K562 (cell line): Measurements from ENCODE around the gene PDE12. TPM values are rescaled to one million over a fixed set of nuclear protein-coding genes. Genes with fewer than 3 reads are reported as not detected.

ENCODE experiments used
- AFF4 ChIP-seq: sonication (generic); formaldehyde crosslinking; IDR thresholded peaks from 2 replicates; pipeline ENCODE4 v1.8.0; 2023; ENCODE audit warnings: mild to moderate bottlenecking, missing genetic modification reagents
- CHD1 ChIP-seq: fragments of 200-600 bp; sonication (generic); IDR thresholded peaks from one replicate; pipeline ENCODE4 v1.6.1; 2012; ENCODE audit warnings: mild to moderate bottlenecking, moderate library complexity, low read length, inconsistent platforms
- HDAC1 ChIP-seq, 2 experiments: fragments of 450-650 bp; IDR thresholded peaks; 2 replicates each; pipeline ENCODE4 v1.6.1; 2016 to 2017; ENCODE audit warnings: inconsistent platforms in 1 of 2, mild to moderate bottlenecking in 1 of 2, moderate library complexity in 1 of 2
- L3MBTL2 ChIP-seq: fragments of 450-650 bp; IDR thresholded peaks from 2 replicates; pipeline ENCODE4 v1.6.1; 2016; ENCODE audit warnings: mild to moderate bottlenecking, moderate library complexity
- NCOA6 ChIP-seq: fragments of 450-650 bp; IDR thresholded peaks from 2 replicates; pipeline ENCODE4 v1.6.1; 2017; ENCODE audit warnings: mild to moderate bottlenecking
- PURB ChIP-seq: sonication (generic); formaldehyde crosslinking; IDR thresholded peaks from 2 replicates; pipeline ENCODE4 v1.9.0; 2021; ENCODE audit warnings: low read depth, mild to moderate bottlenecking, missing genetic modification reagents
- SNAPC5 ChIP-seq: fragments of 250-450 bp; sonication (Bioruptor Pico); IDR thresholded peaks from 2 replicates; pipeline ENCODE4 v1.8.0; 2021; ENCODE audit warnings: moderate library complexity, mild to moderate bottlenecking, inconsistent platforms
- TSHZ1 ChIP-seq: fragments of 250-450 bp; sonication (Bioruptor Pico); IDR thresholded peaks from 2 replicates; pipeline ENCODE4 v1.4.0; 2020; ENCODE audit warnings: mild to moderate bottlenecking, moderate library complexity
- ZBTB26 ChIP-seq: fragments of 450-650 bp; formaldehyde crosslinking; IDR thresholded peaks from 2 replicates; pipeline ENCODE4 v1.4.0; 2022; ENCODE audit warnings: missing genetic modification characterization
- ZNF140 ChIP-seq: fragments of 250-450 bp; sonication (Bioruptor Pico); IDR thresholded peaks from 2 replicates; pipeline ENCODE4 v1.8.0; 2021; ENCODE audit warnings: moderate library complexity, mild to moderate bottlenecking, inconsistent platforms
- ZNF592 ChIP-seq: fragments of 450-650 bp; IDR thresholded peaks from 2 replicates; pipeline ENCODE4 v1.6.1; 2017; ENCODE audit warnings: antibody characterized with exemption, mild to moderate bottlenecking
- ZNF785 ChIP-seq: fragments of 250-450 bp; sonication (Bioruptor Pico); IDR thresholded peaks from 2 replicates; pipeline ENCODE4 v1.4.0; 2020; ENCODE audit warnings: mild to moderate bottlenecking
- polyA plus RNA-seq, 8 experiments: library from polyadenylated mRNA; depleted of rRNA in 4 of 8; stranded (reverse) in 5 of 8; unstranded in 3 of 8; fragments of >200 nt; fragmentation: Nextera tagmentation in 2 of 8; fragmentation: Illumina TruSeq in 1 of 8; extraction: Ambion mirVana in 2 of 8; extraction: Trizol in 1 of 8; gene quantifications; 2 replicates each; pipeline versions ENCODE4 v1.2.1 to v1.2.3, GENCODE V29; 2011 to 2014; ENCODE audit warnings: inconsistent platforms in 1 of 8, missing spikeins in 1 of 8
- total RNA-seq, 7 experiments: library from RNA; depleted of rRNA in 6 of 7; stranded (reverse); fragments of >200 nt in 6 of 7; fragmentation: Illumina TruSeq in 2 of 7; extraction: Trizol in 2 of 7; gene quantifications; 2 replicates each; pipeline versions ENCODE4 v1.2.1 to v1.2.3, GENCODE V29; 2011 to 2021; ENCODE audit warnings: low replicate concordance in 1 of 7

The PDE12 gene
- total and polyA plus RNA-seq, 9 of the 15 experiments (the other 6 are each of a cell fraction or from before 2014, with no cell fraction given) = 2.1 to 20.5 (median 10.0) TPM

- no peak for TF ChIP-seq ZBTB26 (CRISPR knock-in tag)
- no peak for TF ChIP-seq AFF4 (CRISPR knock-in tag)
- TF ChIP-seq CHD1 = no peak
- TF ChIP-seq ZNF785 = no peak
- TF ChIP-seq L3MBTL2 = peak; percentile 99
- peak in 1 of 2 experiments; percentile 70; a peak in 2 of 4 replicates for TF ChIP-seq HDAC1 (IDR thresholded peaks at IDR 0.05)
- no peak for TF ChIP-seq NCOA6
- TF ChIP-seq ZNF592 = peak; percentile 98
- TF ChIP-seq PURB (CRISPR knock-in tag) = no peak
- TF ChIP-seq SNAPC5 (CRISPR knock-in tag) = no peak
- no peak for TF ChIP-seq ZNF140 (CRISPR knock-in tag)
- TF ChIP-seq TSHZ1 = no peak
These were observed at the start of gene PDE12 (continued) for GRCh38 chr3:57555738-57556458.
